NCI-H2081 (cell line): ENCODE results near the gene FAM171A1.
"Not testable (repeated sequence)": the region's sequence is repeated elsewhere in the genome, so short reads cannot be mapped to it uniquely, and the experiment has no call there.

Experiments used
- DNase-seq, 2 experiments: peaks; one replicate each; lab custom pipeline; 2025; lab: John Stamatoyannopoulos, UW

FAM171A1 gene

DNA sequence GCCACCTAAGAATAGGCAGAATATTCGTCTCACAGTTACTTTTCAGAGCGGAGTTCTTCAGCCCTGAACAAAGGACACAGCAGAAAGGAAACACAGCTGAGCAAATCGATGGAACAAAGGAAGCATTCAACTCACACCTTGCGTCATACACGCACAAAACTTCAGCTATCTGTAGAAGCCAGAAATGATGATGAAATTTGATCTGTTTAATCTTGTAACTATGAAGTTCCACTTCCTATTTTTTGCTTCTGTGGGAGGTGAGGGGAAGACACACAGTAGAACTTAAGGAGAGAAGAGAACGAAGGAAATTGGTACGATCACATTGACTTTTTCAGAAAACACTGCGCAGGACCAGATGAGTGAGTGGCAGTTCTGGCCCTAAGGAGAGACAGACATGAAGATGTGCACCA, 26.2 kb downstream of the FAM171A1 start:
- peak; percentile 29 to 63 for DNase-seq

DNA sequence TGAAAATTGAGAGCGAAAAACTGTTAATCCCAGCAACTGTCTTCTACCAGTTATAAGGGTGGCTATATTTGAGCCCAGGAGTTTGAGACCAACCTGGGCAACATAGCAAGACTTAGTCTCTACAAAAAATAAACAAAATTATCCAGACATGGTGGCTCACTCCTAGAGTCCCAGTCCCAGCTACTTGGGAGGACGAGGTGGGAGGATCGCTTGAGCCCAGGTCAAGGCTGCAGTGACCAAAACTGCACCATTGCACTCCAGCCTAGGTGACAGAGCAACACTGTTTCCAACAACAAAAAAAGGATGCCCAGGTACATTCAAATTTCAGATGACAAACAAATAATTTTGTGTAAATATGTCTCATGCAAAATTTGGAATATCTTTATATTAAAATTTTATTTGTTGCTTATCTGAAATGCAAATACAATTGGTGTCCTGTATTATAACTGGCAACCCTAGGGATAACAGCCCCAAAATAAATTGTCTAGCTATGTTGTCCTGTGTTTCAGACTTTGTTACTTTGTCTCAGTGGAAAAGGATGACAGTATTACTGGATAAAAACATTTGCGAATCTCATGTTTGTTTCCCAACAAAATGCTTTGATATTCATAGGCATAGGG, 26.7 kb downstream of the FAM171A1 start:
- no peak for DNase-seq

DNA sequence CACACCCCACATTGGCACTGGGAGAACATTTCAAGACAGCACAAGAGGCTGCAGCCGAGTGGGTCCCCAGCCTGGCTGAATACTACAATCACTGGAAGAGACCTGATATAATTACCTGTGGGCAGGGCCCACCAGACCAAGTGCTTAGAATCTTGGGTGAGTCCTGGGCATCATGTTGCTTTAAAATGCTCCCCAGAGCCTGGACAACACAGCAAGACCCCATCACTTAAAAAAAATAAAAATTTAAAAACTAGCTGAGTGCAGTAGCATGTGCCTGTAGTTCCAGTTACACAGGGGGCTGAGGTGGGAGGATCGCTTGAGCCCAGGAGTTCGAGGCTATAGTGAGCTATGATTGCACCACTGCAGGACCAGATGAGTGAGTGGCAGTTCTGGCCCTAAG, 28.1 kb downstream of the FAM171A1 start:
- no peak for DNase-seq

DNA sequence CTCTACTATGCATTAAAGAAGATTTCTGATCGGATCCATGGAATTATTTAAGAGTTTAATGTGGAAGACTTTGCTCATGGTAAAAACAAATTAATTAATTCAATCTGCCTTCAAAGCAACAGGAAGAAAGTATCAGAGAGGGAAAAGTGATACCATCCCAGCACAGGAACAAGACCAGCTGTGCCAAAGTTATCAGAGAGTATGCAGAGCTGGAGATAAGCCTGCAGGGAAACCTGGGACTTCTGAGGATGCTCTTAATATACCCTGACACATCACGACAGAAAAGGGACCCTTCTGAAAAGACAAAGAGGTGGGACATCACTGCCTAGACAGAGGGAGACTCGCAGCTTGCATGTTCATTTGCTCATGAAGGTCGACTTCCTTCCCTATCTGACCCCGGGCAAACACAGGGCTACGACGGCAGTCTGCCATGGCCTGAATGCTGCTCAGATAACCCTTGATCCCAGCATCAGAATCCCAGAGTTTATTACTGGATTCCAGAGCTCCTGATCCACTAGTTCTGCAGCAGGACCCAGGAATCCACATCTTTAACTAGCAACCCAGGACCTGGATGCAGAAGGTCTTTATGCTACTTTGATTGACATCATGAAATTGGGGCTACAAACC, 29.5 kb downstream of the FAM171A1 start:
- no peak for DNase-seq

DNA sequence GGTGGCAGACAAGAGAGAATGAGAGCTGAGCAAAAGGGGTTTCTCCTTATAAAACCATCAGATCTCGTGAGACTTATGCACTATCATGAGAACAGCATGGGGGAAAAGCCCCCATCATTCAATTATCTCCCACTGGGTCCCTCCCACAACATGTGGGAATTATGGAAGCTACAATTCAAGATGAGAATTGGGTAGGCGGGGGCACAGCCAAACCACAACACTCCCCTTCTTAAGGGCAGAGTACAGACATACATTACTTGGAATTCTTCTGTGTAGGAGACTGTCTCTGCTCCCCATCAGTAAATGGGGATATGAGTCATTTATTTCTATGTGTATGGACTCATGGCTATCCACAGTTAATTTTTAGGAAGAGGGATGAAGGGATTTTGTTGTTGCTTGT, 31.2 kb downstream of the FAM171A1 start:
- no peak for DNase-seq

DNA sequence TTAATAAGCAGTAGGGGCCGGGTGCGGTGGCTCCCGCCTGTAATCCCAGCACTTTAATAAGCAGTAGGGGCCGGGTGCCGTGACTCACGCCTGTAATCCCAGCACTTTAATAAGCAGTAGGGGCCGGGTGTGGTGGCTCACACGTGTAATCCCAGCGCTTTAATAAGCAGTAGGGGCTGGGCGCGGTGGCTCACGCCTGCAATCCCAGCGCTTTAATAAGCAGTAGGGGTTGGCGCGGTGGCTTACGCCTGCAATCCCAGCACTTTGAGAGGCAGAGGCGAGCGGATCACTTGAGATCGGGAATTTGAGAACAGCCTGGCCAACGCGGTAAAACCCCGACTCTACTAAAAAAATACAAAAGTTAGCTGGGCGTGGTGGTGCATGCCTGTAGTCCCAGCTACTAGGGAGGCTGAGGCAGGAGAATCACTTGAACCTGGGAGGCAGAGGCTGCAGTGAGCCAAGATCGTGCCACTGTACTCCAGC, 33.6 kb downstream of the FAM171A1 start:
- not testable (repeated sequence) for DNase-seq

DNA sequence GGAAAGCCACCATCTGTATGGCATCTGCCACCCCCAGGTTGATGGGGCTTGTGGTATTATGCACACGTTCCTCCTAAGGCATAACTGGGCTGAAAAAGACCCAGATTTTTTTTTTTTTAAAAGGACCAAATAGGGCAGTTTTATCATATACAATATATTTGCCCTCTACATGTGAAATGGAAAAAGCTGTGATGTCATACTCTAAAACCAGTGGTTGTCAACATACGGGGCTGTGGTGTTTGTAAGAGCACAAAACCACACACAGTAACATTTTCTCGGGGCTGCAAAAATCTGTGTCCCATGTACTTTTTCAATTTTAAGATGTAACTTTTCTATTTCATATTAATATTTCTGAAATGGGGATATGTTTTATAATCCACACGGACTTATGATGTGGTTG, 34.9 kb downstream of the FAM171A1 start:
- DNase-seq = no peak

DNA sequence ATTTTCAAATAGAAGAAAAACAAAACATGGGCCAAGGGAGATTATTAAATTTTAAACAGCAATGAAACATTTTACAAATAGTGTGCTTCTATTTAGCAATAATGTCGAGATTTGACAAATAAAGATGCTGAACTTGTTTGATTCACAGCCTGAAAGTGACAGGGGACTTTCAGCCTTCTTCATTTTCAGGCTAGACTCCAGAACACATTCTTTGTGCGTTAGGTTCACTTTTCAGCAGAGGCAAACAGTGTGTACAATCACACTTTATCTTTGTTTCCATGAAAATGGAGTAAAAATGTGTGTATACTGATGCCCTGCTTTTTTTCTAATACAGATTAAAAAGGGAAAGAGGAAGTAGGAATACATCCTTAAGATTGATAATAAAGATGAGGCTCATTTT, 35.6 kb downstream of the FAM171A1 start:
- DNase-seq = no peak

DNA sequence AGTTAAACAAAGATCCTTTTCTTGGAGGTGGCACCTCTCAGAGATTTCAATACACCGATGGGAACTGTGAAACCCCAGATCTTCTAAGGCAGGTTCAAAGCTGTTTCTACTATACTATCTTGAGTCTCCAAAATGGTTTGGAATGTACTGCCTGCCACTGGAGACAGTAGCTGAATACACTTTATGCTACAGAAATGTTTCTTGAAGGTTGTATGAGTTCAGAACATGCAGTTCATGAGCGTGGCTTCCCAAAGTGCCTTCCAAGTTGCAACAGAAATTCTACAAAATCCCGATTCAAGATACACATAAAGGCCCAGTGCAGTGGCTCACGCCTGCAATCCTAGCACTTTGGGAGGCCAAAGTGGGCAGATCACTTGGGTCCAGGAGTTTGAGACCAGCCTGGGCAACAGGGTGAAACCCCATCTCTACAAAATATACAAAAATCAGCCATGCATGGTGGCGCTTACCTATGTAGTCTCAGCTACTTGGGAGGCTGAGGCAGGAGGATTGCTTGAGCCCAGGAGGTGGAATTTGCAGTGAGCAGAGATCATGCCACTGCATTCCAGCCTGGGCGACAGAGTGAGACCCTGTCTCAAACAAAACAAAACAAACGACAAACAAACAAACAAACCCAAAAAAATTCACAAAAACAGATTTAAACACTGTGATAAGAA, 36.3 kb downstream of the FAM171A1 start:
- no peak for DNase-seq

DNA sequence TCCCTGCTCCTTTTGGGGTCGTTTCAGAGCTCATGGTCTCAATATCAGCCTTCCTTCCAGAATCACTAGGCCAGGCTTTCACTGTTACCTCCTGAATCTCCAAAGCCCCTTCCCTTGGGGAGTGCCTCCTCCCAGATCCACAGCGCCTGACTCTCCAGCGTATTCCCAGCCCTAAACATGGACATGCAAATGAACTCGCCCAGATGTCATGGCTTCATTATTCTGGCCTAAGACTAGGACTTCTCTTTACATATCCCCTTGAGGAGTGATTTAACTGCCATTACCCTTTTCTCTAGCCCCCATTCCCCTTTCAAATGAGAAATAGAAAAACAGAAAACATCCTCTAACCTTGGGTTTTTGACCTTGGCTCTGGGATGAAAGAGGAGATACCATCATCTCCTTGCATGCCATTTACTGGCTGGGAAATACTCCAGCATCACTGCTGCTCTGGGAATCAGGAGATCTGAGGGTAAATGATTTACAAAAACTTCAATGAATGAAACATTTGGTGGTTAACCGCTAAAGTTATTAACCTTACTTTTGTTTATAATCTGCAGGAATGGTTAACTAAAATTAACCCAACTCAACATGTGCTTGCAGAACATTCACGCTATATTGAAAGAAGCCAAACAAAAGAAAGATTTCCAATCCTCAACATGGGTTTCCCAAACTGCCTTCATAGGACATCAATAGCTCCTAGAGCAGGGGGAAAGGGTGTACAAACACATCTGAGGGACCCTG, 37.0 kb downstream of the FAM171A1 start:
- no peak for DNase-seq

DNA sequence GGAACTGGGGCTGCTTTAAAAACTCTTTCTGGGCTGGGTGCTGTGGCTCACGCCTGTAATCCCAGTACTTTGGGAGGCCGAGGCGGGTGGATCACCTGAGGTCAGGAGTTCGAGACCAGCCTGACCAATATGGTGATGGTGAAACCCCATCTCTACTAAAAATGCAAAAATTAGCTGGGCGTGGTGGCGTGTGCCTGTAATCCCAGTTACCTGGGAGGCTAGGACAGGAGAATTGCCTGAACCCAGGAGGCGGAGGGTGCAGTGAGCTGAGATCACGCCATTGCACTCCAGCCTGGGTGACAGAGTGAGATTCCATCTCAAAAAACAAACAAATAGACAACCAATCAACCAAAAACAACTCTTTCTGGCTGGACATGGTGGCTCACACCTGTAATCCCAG, 37.9 kb downstream of the FAM171A1 start:
- not testable (repeated sequence) for DNase-seq

DNA sequence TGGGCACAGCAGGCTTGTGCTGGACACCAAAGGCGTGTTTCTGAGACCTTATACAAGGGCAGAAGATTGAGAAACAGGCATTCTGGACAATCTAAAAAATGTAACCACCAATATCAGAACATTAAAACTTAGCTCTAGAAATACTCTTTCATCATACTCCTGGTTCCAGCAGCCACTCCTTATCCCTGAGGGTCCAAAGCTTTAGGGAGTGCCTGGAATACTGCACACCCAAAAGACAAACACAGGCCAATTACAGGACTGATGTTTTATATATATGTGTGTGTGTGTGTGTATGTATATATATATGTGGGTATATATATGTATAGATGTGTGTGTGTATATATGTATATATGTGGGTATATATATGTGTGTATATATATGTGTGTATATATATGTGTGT, 39.6 kb downstream of the FAM171A1 start:
- no peak for DNase-seq

DNA sequence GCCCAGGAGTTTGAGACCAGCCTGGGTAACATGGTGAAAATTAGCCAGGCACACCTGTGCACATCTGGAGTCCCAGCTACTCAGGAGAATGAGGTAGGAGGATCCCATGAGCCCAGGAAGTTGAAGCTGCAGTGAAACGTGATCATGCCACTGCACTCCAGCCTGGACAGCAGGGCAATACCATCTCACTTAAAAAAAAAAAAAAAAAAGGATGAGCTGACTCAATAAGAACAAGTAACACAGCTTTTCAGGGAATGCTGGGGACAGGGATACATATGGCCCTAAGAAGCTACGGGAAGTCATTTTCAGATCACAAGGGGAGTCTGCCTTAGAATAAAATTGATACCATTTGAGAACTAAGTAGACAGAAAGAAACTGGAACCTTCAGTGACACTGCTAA, 41.7 kb downstream of the FAM171A1 start:
- no peak for DNase-seq

DNA sequence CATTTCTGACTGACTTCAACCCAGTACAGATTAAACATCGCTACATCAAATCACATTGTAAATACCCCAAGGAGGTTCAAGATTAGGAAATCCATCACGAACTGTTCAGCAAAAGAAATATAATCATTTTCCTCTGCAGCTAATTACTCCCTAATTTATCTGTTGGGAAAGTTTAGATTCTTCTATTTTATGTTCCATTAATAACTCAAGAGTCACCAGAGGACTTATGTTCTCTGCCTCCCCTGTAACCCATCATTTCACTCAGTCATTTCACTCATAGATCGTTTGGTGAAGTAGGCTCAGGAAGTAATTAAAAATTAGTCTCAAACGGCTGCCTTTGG, 45.2 kb downstream of the FAM171A1 start:
- DNase-seq = no peak

DNA sequence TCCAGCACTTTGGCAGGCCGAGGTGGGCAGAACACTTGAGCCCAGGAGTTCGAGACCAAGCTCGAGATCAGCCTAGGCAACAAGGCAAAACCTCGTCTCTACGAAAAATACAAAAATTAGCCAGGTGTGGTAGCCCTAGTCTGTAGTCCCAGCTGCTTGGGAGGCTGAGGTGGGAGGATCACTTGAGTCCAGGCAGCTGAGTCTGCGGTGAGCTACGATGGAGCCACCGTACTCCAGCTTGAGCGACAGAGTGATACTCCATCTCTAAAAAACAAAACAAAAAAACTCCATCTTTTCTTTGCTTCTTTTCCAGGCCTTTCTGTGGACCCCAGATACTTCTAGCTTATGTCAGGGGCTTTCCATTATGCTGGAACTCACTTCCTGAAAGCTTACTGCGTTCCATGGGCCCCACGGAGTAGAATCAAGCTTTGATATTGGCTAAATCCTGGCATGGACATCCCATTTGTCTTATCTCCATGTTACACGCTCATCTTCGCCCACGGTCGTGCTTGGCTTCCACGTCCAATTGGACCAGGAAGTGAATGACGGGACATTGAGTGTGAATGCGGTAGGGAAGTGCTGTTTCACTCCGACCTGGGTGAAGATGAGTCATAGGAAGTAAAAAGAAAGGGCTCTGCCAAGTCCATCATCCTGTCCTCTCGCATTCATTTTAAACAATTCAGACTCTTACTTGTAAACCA, 45.7 kb downstream of the FAM171A1 start:
- DNase-seq = no peak

DNA sequence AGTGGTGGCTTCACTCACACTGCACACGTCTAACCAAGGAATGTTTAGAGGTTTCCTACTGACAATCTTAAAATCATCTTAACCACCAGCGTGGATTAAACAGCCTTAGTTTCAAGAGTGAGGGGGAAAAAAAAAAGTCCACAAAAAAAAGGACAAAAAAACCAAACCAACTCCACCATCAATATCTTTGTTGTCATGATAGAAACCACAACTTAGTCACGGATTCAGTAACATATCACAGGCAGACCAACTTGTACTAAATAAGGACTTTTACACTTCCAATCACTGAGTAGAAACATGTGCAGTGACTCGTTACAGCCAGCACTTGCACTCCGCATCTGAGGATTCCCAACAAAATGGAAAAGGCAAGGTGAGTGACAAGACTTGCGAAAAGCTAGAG, 46.5 kb downstream of the FAM171A1 start:
- no peak for DNase-seq

DNA sequence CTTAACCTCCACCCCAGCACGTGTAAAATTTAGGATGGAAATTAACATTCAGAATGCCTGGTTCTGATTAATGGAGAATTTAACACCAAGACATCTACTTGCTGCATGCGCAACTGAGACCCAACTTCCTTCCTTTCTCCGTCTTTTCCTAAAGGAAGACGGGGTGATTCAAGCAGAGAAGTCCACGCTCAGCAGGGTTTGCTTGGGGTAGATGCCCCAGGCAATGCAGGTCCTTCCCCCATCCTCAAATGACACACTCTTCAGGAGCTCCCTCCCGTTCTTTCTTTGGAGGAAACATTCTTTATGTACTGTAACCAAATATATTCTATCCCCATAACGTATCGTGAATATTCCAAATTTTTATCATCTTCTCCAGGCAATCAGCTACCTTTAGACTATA, 47.0 kb downstream of the FAM171A1 start:
- no peak for DNase-seq

DNA sequence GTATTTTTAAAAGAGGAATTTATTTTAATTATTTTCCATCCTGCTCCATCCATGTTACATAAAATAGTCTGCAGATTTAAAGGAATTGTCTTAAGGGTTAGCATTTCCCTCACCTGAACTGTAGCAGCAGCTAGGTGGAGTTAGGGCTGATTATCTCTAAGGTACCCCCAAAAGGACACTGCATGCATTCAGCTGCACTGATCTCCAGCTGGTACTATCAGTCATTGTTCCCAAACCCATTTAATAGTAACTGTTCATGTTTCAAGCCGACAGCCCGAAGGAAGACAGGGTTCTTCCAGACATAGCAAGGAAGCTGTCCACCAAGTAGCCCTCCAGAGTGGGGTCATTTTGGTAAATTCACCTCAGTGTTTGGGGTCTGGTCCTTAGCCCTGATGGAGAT, 48.7 kb downstream of the FAM171A1 start:
- DNase-seq = no peak

DNA sequence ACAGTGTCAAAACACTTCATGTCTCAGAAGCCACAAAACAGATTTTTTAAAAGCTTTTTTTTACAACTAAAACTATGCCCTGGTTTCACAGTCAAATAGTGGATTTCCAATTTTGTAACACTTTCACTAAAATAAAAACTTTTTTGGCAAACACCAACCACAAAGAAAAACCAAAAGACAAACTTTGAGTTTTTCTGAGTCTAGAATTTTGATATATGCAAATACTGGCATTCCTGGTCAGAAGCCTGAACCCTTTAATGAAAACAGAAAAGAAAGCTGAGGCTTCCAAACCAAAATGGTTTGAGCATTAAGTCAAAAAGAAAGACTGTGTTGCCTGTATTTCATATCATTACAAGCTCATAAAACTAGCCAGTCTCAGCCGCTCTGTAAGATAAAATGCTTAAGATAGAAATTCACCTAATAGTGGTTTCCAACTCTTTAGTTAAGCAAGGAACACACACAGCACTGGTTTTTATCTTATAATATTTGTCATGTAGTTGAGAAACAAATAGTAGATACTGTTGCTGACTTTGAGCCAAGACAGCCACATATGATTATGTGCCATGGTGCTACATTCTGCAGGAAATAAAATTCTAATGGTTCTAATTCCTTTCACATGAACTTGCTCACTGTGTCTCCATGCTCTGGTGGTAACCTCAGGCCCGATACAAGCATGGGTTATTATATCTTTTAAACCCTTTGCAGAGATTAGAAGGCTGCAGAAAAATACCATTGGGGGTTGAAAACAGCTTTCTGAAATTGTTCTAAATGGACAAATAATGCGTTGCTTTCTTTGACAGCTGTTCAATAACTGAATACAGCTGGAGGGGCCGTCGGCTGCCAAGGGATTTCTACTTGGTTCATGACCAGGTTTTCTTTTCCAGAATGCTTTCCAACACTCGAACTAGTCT, 49.4 kb downstream of the FAM171A1 start:
- no peak for DNase-seq

DNA sequence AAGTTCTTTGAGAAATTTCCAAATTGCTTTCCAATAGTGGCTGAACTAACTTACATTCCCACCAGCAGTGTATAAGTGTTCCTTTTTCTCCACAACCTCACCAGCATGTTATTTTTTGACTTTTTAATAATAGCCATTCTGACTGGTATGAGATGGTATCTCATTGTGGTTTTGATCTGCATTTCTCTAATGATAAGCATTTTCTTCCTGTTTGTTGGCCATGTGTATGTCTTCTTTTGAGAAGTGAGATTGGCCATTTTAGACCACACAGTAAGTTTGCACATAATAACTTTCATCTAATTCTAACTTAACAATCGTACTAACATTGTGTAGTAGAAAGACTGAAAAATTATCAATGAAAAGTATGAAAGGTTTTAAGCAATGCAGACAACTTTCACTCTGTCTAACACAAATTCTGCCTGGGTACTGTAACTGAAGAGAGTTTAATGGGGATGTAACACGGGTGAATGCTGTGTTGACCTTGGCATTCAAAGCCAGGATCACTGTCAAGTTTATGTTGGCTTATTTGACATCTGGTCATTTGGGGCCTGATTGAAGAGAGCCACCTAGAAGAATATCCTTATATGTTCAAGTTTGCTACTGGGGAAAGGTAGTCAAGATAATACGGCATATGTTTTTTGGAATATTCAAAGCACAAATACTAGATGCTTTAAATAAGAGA, 50.4 kb downstream of the FAM171A1 start:
- DNase-seq = no peak

DNA sequence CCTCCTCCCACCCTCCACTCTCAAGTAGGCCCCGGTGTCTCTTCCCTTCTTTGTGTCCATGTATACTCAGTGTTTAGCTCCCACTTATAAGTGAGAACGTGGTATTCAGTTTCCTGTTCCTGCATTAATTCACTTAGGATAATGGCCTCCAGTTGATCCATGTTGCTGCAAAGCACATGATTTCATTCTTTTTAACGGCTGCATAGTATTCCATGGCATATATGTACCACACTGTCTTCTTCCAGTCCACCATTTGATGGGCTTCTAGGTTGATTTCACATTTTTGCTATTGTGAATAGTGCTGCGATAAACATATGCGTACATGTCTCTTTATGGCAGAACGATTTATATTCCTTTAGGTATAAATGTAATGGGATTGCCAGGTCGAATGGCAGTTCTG, 51.0 kb downstream of the FAM171A1 start:
- DNase-seq = no peak
